Measurements from ENCODE around the gene EPC2.
"Not testable (repeated sequence)": the region's sequence is repeated elsewhere in the genome, so short reads cannot be mapped to it uniquely, and the experiment has no call there.

Gene EPC2

DNA sequence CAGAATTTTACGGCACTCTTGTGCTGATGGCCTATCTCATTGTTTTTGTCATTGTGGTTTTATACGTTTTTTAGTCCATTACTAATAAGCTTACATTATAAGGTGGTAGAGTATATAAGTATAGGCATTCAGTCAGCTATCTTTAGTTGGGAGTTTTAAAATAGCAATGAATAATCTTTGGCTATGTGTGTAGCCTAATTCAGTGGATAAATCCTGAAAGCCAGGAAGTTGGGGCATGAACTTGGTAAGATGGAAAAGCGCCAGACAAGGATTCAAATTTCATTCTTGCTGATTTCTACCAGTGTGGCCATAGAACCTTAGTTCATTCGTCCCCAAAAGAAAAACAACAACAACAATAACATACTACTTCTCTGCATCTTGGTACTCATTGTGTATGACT is 31.2 kb downstream of the EPC2 start:
- DNase-seq, result no peak

GRCh38 chr2:148678302-148679179 is 34.0 kb downstream of the EPC2 start:
- not testable (repeated sequence) for DNase-seq

- DNase-seq, result no peak
Observed at GRCh38 chr2:148680462-148680861, 35.9 kb downstream of the EPC2 start.

DNA sequence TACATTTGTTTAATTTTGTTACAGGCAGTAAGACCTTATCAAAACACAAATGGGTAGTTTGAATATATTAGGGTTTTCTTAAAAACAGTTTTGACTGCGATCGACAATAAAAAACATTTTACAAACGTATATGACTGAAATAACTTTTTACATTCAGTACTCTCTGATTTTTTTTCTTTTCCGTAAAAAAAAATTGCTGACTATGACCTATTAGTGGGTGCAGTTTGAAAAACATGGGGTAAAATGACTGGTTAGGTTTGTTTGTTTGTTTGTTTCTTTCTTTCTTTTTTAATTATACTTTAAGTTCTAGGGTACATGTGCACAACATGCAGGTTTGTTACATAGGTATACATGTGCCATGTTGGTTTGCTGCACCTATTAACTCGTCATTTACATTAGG is 36.9 kb downstream of the EPC2 start:
- DNase-seq, result no peak

DNA sequence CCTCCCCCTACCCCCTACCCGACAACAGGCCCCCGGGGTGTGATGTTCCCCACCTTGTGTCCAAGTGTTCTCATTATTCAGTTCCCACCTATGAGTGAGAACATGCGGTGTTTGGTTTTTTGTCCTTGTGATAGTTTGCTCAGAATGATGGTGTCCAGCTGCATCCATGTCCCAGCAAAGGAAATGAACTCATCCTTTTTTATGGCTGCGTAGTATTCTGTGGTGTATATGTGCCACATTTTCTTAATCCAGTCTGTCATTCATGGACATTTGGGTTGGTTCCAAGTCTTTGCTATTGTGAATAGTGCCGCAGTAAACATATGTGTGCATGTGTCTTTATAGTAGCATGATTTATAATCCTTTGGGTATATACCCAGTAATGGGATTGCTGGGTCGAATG is 37.3 kb downstream of the EPC2 start:
- not testable (repeated sequence) for DNase-seq

DNA sequence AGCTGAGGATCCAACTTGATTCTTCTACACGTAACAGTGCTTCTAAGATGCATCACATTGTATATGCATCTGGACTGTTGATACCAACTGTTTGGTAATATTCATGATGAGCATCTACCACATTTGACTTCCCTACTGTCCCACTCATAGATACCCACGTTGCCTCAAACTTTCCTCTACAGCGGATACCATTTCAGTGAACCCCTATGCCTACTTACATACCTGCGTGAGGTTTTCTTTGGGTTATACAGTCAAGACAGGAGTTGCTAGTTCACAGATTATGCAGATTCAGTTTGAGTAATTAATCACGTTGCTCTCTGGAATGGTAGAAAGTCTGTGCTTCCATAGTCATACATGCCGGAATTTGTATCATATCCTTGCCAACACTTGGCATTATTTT is 40.0 kb downstream of the EPC2 start:
- DNase-seq, result no peak

DNA sequence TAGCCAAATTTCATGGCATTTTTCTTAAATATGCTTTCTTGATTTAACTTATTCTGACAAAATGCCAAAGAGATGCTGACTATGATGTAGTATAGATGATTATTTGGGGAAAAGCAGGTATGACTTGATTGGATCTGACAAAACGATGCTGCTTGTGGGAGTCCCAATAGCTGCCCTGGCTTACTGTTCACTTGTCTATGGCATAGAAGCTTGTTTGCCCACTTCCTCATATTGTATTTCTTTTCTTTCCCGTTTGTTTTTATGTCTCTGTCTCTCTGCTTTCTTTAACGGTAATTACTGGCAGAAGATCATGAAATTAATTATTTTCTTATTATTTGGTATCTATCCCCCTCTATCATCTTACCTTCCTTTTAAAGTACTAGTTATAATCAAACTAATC is 43.0 kb downstream of the EPC2 start:
- DNase-seq, result no peak

GRCh38 chr2:148688011-148688410 is 43.5 kb downstream of the EPC2 start:
- DNase-seq, result not testable (repeated sequence)

GRCh38 chr2:148696985-148697384 is 52.4 kb downstream of the EPC2 start:
- no peak for DNase-seq

DNA sequence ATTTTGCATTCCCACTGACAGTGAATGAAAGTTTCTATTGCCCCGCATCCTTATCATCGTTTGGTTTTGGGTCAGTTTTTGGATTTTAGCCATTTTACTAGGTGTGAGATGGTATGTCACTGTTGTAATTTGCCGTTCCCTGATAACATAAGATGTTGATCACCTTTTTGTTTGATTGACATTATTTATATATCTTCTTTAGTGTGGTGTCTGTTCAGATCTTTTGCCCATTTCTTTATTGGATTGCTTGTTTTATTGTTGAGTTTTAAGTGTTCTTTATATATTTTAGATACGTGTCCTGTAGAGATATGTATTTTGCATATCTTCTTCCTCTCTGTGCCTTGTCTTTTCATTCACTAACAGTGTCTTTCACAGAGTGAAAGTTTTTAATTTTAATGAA is 55.3 kb downstream of the EPC2 start:
- DNase-seq, result no peak

GRCh38 chr2:148701039-148701438 is 56.5 kb downstream of the EPC2 start:
- no peak for DNase-seq

DNA sequence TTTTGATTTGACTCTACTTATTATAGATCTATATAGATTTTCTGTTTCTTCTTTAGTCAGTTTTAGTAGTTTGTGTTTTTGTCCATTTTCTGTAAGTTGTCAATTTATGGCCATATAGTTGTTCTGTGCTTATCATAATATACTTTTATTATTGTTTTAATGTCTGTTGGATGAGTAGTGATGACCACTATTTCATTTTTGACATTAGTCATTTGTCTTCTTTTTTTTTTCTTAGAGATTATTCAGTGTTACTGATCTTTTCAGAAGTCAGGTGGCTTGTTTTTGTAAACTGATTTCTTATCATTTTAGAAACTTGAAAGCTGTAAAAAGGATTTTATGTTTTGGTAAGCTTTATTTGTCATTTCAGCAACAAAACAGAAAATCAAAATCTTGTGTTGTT is 57.3 kb downstream of the EPC2 start:
- DNase-seq, result no peak

DNA sequence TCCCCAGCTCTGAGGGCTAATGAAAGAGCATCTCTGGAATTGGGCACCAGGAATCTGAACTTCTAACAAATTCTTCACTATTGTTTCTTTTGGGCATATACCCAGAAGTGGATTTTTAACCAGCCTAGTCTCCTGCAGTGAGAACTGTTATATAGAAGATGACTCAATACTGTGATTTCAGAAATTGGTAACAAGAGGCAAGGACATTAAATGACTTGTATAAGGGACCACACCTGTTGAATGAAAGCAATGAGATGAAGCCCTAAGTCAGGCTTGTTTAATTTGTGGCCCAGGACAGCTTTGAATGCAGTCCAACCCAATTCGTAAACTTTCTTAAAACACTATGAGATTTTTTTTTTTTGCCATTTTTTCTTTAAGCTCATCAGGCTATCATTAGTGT is 57.9 kb downstream of the EPC2 start:
- DNase-seq, result no peak

GRCh38 chr2:148704247-148704646 is 59.7 kb downstream of the EPC2 start:
- DNase-seq, result no peak

- no peak for DNase-seq
Observed at GRCh38 chr2:148716378-148716920, 71.9 kb downstream of the EPC2 start.

GRCh38 chr2:148718039-148718438 is 73.5 kb downstream of the EPC2 start:
- no peak for DNase-seq

DNA sequence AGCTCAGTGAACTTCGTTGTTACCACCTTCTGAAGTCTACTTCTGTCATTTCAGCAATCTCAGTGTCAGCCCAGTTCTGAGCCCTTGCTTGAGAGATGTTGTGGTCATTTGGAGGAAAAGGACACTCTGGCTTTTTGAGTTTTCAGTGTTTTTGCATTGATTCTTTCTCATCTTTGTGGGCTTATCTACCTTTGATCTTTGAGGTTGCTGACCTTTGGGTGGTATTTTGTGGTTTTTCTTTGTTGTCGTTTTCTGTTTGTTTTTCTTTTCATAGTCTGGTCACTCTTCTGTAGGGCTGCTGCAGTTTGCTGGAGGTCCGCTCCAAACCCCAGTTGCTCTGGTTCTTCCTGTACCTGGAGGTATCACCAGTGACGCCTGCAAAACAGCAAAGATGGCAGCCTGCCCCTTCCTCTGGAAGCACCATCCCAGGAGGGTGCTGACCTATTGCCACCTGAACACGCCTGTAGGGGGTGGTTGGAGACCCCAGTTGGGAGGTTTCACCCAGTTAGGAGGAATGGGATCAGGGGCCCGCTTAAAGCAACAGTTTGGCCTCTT is 74.7 kb downstream of the EPC2 start:
- DNase-seq, result no peak

DNA sequence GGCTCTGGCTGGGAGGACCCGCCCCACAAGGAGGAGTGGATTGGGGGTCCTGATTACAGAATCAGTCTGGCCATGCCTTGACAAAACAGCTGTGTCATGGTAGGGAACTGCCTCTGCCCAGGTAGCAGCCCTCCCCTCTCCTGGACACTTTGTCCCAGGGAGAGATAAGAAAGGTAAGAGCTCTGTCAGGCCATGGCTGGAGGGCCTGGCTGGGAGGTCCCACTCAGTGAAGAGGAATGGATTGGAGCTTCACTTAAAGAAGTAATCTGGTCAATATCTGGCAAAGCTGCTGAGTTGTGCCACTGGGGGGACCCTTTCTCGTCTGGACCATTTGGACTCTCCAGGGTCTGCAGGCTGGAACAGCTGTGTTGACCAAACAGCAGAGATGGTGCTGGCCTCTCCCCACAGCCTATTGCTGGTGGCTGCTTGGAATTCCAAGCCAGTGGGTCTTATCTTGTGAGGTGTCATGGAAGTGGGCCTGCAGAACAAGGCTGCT is 75.4 kb downstream of the EPC2 start:
- no peak for DNase-seq

GRCh38 chr2:148720501-148721001 is 76.0 kb downstream of the EPC2 start:
- DNase-seq, result no peak

DNA sequence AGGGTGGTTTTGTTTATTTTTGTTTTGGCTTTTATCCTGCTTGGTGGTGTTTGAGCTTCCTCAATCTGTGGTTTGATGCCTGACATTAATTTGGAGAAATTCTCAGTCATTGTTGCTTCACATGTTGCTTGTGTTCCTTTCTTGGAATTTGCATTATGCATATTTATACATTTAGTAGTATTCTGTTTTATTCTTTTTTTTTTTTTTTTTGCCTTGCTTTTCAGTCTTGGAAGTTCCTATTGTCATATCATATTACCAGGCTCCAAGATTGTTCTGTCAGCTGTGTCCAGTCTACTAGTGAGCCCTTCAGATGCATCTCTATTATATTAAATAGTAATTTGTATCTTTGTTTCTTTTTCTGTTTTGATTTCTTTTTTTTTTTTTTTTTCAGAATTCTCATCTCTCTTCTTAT is 77.0 kb downstream of the EPC2 start:
- DNase-seq, result no peak

- DNase-seq, result no peak
Observed at GRCh38 chr2:148721991-148722777, 77.6 kb downstream of the EPC2 start.

- DNase-seq, result no peak
Observed at GRCh38 chr2:148725564-148725963, 81.0 kb downstream of the EPC2 start.

DNA sequence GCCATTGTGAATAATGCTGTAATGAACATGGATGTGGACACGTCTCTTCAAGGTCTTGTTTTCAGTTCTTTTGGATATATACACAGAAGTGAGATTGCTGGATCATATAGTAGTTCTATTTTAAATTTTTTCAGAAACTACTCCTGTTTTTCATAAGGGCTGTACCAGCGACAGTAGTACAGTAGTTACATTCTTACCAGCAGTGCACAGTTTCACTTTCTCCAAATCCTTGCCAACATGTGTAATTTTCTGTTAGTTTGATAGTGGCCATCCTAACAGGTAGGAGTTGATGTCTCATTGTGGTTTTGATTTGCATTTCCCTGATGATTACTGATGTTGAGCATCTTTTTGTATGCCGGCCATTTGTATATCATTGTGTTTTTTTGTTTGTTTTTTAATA is 81.7 kb downstream of the EPC2 start:
- no peak for DNase-seq

Data from CD4-positive, alpha-beta T cell treated with Interleukin-17A for 4 hours (primary cell).